Epithelial cell of proximal tubule (primary cell): ENCODE measurements around the gene RASGRF1. TPM values are rescaled to one million over a fixed set of nuclear protein-coding genes. Genes with fewer than 3 reads are reported as not detected.

Experiments used
- DNase-seq: peaks from one replicate; pipeline ENCODE4 v3.0.0-alpha.2; 2011; ENCODE audit warnings: low read depth
- H3K4me3 ChIP-seq: 2 replicates; pipeline ENCODE4 v1.5.1; 2011; ENCODE audit warnings: low read depth, mild to moderate bottlenecking, low read length
- CTCF ChIP-seq: conservative IDR thresholded peaks from 2 replicates; pipeline ENCODE4 v1.5.1; 2012; ENCODE audit warnings: low read depth, mild to moderate bottlenecking, low read length
- total RNA-seq: library from RNA; depleted of rRNA; stranded (reverse); fragments of >200 nt; gene quantifications from 2 replicates; pipeline ENCODE4 v1.2.3, GENCODE V29; 2015

RASGRF1 gene
- total RNA-seq, 1 donor from 2014 or later = 5.9 TPM

- TF ChIP-seq CTCF = no peak
- no peak overlapping the region for H3K4me3 ChIP-seq
- DNase-seq = no peak
Measured at GRCh38 chr15:79067969-79068368, 22.6 kb downstream of the RASGRF1 start.

GRCh38 chr15:79067072-79067833 is 23.3 kb downstream of the RASGRF1 start:
- no peak for TF ChIP-seq CTCF
- no peak overlapping the region for H3K4me3 ChIP-seq
- no peak for DNase-seq

GRCh38 chr15:79066391-79067071 is 24.0 kb downstream of the RASGRF1 start:
- no peak overlapping the region for H3K4me3 ChIP-seq
- TF ChIP-seq CTCF = no peak
- DNase-seq = no peak

- TF ChIP-seq CTCF = no peak
- DNase-seq = no peak
- no peak overlapping the region for H3K4me3 ChIP-seq
Measured at GRCh38 chr15:79065706-79066376, 24.7 kb downstream of the RASGRF1 start.

GRCh38 chr15:79065361-79065705 is 25.2 kb downstream of the RASGRF1 start:
- TF ChIP-seq CTCF = no peak
- no peak overlapping the region for H3K4me3 ChIP-seq
- no peak for DNase-seq

GRCh38 chr15:79064496-79064895 is 26.1 kb downstream of the RASGRF1 start:
- no peak for DNase-seq
- TF ChIP-seq CTCF = no peak
- H3K4me3 ChIP-seq = no peak overlapping the region

- no peak overlapping the region for H3K4me3 ChIP-seq
- no peak for TF ChIP-seq CTCF
Measured at GRCh38 chr15:79060175-79060574, 30.4 kb downstream of the RASGRF1 start.

More at GRCh38 chr15:79060175-79060574, 30.4 kb downstream of the RASGRF1 start:
- no peak for DNase-seq
